Stimulated activated CD4-positive, alpha-beta T cell treated with anti-CD3 and anti-CD28 coated beads, TNF-alpha, amount 100 ng/mL, for 4 hours (primary cell): ENCODE measurements around the gene ZNF433.

Experiments
- DNase-seq, 3 experiments: peaks; one replicate each; pipeline ENCODE4 v3.0.0-alpha.2; 2020; ENCODE audit warnings: low read depth in 3 of 3

Gene ZNF433

DNA sequence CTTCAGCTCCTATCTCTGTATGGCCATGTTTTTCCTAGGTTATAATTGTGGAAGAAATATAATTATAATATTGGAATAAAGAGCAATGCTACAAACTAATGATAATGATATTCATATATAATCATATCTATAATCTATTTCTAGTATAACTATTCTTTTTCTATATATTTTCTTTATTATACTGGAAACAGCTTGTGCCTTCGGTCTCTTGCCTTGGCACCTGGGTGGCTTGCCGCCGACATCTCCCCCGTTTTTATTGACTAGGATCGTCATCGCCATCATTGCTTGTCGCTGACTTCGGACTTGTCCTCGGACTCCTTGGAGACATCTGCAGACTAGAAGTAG, 46.4 kb downstream of the ZNF433 start:
- no peak for DNase-seq

DNA sequence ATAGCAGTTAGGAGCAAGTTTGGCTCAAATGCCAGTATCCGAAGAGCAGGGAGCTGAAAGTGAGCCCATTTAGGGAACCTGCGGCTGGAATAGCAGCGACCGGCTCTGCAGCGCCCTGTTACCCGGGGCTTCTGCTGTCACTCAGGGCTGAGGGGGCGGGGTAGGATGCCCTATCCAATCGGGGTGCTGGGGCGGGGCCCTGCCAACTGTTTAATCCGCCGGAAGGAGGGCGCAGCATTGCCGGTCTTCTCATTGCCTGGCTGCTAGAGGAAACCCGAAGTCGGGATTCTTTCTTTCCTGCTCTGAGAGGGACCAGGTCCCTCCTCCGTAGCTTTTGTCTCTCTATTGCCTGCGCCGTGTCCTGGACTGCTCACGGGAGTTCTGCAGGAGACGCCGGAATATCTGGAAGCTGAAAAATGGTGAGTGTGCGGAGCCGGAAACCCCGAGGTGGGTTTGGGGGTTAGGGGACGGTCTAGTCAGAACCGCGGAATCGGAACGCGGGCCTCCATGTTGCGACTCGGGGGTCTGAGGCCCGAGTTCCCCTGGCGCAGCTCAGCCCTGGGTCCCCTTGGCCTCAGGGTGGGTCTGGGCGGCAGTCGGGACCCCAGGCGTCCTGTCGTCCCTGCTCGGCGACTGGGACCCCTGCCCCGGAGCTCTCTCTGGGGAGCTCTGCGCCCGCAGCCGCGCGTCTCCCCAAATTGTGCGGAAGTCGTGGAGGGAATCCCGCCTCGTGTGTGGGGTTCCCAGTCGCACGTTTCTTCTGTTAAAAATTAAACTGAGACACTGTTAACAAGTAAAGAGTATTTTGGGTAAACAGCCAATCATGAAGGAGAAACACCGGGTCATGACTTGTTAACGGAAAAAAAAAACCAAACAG, 47.8 kb downstream of the ZNF433 start:
- peak; percentile 84 to 88 (median 87) for DNase-seq

DNA sequence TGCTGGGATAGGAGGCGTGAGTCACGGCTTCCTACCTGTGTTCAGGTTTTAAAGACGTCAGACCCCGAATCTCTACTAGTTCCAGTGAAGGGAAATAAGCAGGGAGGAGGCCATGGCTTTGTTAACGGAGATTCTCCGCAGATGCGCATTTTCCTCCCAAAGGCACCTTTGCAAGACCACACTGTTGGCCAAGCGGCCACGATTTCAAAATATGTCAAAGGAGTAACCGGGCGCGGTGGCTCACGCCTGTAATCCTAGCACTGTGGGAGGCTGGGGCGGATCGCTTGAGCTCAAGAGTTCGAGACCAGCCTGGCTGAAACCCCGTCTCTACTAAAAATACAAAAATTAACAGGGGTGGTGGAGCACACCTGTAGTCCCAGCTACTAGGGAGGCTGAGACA, 48.7 kb downstream of the ZNF433 start:
- no peak for DNase-seq

DNA sequence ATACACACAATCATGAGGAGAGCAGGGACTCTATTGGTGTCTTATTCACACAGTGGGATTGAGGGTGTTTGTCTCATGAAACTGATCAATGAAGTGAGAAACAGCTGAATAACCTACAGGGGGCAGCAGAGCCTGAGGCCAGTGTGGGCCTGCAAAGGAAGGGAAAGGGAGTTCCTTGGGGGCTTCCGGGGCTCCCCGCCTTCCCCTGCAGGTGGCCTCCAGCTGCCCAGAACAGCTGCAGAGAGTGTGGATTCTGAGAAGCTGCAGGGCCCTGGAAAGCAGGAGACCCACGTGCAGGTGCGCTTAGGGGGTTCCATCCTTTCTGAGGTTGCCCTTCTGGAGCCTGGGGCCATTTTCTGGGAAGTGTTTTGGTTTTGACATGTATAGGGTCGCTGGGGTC, 50.5 kb downstream of the ZNF433 start:
- DNase-seq = no peak

DNA sequence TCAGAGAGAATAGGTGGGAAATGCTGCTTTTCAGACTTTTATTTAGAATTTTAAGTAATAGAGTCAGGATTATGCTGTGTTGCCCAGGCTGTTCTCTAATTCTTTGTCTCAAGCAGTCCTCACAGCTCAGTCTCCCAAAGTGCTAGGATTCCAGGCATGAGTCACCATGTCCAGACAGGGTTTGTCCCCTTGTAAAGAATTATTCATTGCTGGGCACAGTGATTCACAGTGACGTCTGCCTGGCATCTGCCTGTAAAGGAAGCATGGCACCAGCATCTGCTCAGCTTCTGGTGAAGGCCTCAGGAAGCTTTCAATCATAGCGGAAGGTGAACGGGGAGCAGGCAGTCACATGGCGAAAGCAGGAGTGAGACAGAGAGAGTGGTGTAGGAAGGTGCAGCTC, 53.0 kb downstream of the ZNF433 start:
- no peak for DNase-seq

DNA sequence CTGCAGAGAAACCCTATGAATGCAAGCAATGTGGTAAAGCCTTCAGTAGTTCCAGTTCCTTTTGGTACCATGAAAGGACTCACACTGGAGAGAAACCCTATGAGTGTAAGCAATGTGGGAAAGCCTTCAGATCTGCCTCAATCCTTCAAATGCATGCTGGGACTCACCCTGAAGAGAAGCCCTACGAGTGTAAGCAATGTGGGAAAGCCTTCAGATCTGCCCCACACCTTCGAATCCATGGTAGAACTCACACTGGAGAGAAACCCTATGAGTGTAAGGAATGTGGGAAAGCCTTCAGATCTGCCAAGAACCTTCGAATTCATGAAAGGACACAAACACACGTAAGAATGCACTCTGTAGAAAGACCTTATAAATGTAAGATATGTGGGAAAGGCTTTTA, 56.0 kb downstream of the ZNF433 start:
- DNase-seq = no peak

DNA sequence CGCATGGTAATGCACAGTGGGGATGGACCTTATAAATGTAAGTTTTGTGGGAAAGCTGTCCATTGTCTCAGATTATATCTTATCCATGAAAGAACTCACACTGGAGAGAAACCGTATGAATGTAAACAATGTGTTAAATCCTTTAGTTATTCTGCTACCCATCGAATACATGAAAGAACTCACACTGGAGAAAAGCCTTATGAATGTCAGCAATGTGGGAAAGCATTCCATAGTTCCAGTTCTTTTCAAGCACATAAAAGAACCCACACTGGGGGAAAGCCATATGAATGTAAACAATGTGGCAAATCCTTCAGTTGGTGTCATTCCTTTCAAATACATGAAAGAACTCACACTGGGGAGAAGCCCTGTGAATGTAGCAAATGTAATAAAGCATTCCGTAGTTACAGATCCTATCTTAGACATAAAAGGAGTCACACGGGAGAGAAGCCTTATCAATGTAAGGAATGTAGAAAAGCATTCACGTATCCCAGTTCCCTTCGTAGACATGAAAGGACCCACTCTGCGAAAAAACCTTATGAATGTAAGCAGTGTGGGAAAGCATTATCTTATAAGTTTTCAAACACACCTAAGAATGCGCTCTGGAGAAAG, 56.9 kb downstream of the ZNF433 start:
- DNase-seq = no peak

DNA sequence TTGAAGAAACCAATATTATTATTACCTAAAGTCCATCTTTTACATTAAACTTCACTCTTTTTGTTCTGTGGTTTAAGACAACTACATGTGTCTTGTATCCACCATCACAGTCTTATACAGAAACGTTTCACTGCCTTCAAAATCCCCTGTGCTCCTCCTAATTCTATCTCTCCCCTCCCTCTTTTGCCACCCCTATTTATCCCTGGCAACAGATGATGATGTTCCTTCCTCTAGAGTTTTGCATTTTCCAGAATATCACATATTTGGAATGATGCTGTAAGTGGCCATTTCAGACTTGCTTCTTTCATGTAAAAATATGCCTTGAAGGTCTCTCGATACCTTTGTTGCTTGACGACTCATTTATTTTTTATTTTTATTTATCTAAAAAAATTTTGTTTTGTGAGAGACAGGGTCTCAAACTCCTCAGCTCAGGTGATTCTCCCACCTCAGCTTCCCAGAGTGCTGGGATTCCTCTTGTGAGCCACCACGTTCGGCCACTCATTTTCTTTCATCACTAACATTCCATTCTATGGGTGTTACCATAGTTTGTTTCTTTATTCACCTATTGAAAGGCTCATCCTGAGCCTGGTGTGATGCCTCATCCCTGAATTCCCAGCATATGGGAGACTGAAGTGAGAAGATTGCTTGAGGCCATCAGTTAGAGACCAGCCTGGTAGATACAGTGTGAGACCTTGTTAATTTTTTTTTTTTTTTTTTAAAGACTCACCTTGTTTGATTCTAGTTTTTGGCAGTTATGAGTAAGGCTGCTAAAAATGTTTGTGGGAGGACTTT, 62.3 kb downstream of the ZNF433 start:
- no peak for DNase-seq

DNA sequence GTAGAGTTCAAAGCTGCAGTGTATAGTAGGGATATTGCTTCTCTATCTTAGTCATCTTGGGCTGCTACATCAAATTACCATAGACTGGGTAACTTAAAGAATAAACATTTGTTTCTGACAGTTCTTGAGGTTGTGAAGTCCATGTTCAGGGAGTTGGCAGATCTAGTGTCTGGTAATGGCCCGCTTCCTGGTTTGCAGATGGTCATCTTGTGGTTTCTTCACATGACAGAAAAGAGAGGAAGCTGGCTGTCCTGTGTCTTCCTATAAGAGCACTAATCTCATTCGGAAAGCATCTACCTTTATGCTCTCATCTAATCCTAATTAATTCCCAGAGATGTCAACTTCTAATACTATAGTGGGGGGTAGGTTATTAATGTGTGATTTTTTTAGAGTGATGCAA, 64.4 kb downstream of the ZNF433 start:
- no peak for DNase-seq

DNA sequence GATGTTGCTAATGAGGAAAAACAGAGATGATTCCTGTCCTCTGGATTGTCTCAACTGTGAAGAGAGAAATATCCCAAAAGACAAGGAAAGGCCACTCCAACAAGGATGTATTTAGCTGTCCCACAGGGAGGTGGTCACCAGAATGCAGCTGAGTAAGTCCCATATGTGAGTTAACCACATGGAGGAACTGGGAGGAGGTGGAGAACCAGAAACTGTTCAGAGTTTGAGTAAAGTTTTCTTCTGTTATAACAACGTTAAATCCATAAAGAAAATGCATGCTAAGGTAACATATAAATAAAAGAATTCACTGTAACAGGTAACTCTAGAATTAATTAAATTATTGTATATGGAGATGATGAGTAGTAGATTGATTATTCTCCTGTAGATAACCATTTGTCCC, 65.3 kb downstream of the ZNF433 start:
- no peak for DNase-seq

DNA sequence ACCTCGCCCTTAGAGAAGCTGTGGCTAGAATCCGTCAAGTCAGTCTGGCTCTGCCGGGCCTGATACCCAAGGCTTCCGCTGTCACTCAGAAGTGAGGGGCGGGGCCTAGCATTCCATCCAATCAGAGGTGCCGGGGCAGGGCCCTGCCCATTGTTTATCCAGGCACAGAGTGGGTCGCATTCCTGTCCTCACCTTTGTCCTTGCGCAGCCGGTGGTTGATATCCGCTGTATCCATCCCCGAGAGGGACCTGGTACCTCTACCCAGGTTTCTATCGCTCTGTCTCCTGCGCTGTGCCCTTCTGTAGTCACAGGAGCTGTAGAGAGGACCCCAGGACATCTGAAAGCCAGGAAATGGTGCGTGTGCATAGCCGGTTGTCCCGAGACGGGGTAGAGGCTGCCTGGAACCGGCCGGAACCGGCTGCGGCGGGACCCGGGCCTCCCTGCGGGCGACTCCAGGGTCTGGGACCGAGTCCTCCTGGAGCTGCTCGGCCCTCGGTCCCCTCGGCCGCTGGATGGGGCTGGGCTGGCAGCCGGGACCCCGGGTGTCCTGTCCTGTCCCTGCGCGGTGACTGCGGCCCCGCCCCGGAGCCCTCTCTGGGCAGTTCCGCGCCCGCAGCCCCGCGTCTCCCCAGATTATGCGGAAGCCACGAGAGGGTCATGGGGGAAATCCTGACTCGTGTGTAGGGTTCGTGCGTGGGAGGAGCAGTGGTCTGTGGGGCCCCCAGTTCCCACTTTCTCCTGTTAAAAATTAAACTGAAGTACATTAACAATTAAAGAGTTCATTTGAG, 70.4 kb downstream of the ZNF433 start, which contains the start of gene ZNF763:
Gene ZNF763 (plus strand): TSS at position 183 of the 788 bp plus-strand sequence. CDS start 169 bp downstream, at position 352.
- DNase-seq = peak; percentile 71 to 76 (median 73)
